ENCODE measurements around the gene C8G.

DNA sequence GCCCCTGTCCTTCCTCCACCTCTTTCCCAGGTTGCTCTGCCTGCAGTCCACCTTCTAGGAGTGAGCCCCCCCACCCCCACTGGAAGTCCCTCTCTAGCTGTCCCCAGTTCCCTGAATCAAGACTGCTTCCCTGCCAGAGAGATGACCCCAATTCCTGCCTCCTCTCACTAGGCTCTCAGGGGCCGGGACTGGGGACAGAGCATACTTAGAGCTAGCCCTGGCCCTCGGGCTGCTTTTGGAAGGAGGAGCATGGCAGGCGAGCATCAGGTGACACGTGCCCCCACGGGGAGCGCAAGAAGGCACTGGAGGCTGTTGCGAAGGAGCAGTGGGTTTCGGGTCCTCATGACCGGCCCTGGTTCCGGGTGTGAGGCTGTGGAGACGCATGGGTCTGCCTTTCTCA, 49.0 kb upstream of the C8G start:
- TF ChIP-seq EZH2 (IDR thresholded peaks at IDR 0.05; ENCODE audit: low read depth, low read length, severe bottlenecking) (no peak), CHD1 (IDR thresholded peaks at IDR 0.05; ENCODE audit: low read depth, low read length) (no peak), RAD21 (IDR thresholded peaks at IDR 0.05 in 1 of 2, conservative IDR thresholded peaks at IDR 0.05 in 1 of 2; ENCODE audit: low read depth in 2 of 2, low read length in 2 of 2) (no peak), CHD2 (IDR thresholded peaks at IDR 0.05; ENCODE audit: low read length) (no peak), SIX5 (IDR thresholded peaks at IDR 0.05; ENCODE audit: low read depth, low read length) (no peak), GTF2F1 (IDR thresholded peaks at IDR 0.05; ENCODE audit: borderline replicate concordance, low read depth, low read length) (no peak), POLR2A (IDR thresholded peaks at IDR 0.05; ENCODE audit: control extremely low read depth in 1 of 2, low read depth in 2 of 2, low read length in 2 of 2) (no peak), CHD7 (IDR thresholded peaks at IDR 0.05; ENCODE audit: insufficient replicate concordance, low read length) (no peak), RFX5 (IDR thresholded peaks at IDR 0.05; ENCODE audit: borderline replicate concordance, low read depth, low read length) (no peak)
- TF ChIP-seq, protein P1, sequence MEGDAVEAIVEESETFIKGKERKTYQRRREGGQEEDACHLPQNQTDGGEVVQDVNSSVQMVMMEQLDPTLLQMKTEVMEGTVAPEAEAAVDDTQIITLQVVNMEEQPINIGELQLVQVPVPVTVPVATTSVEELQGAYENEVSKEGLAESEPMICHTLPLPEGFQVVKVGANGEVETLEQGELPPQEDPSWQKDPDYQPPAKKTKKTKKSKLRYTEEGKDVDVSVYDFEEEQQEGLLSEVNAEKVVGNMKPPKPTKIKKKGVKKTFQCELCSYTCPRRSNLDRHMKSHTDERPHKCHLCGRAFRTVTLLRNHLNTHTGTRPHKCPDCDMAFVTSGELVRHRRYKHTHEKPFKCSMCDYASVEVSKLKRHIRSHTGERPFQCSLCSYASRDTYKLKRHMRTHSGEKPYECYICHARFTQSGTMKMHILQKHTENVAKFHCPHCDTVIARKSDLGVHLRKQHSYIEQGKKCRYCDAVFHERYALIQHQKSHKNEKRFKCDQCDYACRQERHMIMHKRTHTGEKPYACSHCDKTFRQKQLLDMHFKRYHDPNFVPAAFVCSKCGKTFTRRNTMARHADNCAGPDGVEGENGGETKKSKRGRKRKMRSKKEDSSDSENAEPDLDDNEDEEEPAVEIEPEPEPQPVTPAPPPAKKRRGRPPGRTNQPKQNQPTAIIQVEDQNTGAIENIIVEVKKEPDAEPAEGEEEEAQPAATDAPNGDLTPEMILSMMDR (IDR thresholded peaks at IDR 0.05; ENCODE audit: control extremely low read depth in 1 of 3, insufficient read depth in 1 of 3, low read depth in 1 of 3, low read length in 3 of 3), result no peak
